Measurements from ENCODE around the gene KRTAP1-5.
"Not testable (repeated sequence)": the region's sequence is repeated elsewhere in the genome, so short reads cannot be mapped to it uniquely, and the experiment has no call there.

The KRTAP1-5 gene

GRCh38 chr17:41048441-41048840 is 21.4 kb upstream of the KRTAP1-5 start:
- DNase-seq (ENCODE audit: low read depth in 2 of 2): no peak

- not testable (repeated sequence) for DNase-seq (ENCODE audit: low read depth in 2 of 2)
These were observed 19.9 kb upstream of the KRTAP1-5 start, which contains the start of gene KRTAP2-1 for GRCh38 chr17:41046735-41047465. Gene KRTAP2-1, minus strand, starts transcription at chr17:41047316. Its CDS starts 49 bp downstream, at chr17:41047267.

DNA sequence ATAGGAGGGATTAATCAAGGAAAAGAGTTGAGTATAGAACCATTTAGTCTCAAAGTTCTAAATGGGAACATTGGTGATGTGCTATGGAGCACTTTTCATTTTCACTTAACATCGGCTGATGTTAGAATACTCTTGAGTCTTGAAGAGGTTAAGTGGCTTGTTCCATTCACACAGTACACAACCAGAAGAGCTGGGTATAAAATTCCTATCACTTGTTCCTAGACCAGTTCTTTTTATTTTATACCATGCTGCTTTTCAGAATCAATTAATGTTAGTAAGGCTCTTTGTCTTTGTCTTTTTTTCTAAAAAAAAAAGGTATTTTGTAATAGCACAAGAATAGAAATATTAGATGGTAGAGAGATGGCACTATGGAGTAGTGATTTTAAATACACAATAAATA is 15.9 kb upstream of the KRTAP1-5 start:
- DNase-seq (ENCODE audit: low read depth in 2 of 2): no peak

GRCh38 chr17:41040783-41041571 is 14.0 kb upstream of the KRTAP1-5 start, which contains the start of gene KRTAP1-1:
Gene KRTAP1-1, minus strand, starts transcription at chr17:41041450. Its CDS starts 53 bp downstream, at chr17:41041397.
- DNase-seq (ENCODE audit: low read depth in 2 of 2): not testable (repeated sequence)

DNA sequence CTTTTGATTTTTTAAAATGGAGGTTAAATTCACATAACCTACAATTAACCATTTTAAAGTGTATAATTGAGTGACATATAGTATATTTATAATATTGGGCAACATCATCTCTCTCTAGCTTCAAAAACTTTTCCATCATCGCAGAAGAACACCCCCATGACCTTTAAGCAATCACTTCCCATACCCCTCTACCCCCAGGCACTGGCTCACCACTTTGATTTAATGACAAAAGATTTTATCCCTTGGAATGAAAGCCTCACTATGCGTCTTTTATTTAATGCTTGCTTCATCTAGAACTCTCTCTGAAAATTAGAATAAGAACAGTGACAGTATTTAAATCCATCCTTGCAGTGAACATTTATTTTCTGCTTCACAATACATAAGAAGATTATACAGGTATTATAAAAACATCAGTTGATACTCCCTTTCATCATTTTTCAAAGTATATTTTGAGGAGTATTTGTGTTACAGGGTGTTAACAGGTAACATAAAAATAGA is 10.9 kb upstream of the KRTAP1-5 start:
- no peak for DNase-seq (ENCODE audit: low read depth in 2 of 2)

GRCh38 chr17:41034346-41034935 is 7.4 kb upstream of the KRTAP1-5 start, which contains the start of gene KRTAP1-3:
Gene KRTAP1-3, minus strand, starts transcription at chr17:41034874. Its CDS starts 53 bp downstream, at chr17:41034821.
- DNase-seq (ENCODE audit: low read depth in 2 of 2): not testable (repeated sequence)

DNA sequence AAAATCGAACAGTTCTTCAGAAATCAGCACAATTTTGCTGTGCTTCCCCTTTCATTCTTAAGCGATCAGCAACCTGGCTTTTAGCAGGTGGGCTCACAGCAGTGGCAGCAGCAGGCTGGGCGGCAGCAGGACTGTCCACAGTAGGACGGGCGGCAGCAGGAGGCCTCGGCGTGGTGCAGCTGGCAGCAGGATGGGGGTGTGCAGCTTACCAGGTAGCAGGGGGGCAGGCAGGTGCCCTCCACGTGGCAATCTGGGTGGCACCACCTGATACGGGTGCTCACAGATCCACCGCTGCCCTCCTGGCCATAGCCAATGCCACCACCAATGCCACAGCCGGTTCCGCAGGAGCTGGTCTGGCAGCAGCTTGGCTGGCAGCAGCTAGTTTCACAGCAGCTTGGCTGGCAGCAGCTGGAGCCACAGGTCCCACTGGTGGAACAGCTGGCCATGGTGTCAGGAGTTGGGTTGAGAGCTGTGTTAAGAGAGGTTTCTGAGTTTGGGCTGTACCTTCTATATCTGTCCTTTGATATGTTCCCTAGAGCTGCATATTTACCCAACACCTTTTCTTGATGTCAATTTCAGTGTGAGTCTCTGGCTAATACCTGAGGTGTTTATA is 2.7 kb upstream of the KRTAP1-5 start, which contains the start of gene KRTAP1-4:
KRTAP1-4 (minus strand) TSS at position 563 of the 613 bp plus-strand sequence; CDS start at position 446, 117 bp downstream.
- no peak for DNase-seq (ENCODE audit: low read depth in 2 of 2)

GRCh38 chr17:41024697-41025096 is 2.3 kb downstream of the KRTAP1-5 start:
- no peak for DNase-seq (ENCODE audit: low read depth in 2 of 2)

- DNase-seq (ENCODE audit: low read depth in 2 of 2): no peak
These were observed 6.7 kb downstream of the KRTAP1-5 start for GRCh38 chr17:41020336-41020735.

DNA sequence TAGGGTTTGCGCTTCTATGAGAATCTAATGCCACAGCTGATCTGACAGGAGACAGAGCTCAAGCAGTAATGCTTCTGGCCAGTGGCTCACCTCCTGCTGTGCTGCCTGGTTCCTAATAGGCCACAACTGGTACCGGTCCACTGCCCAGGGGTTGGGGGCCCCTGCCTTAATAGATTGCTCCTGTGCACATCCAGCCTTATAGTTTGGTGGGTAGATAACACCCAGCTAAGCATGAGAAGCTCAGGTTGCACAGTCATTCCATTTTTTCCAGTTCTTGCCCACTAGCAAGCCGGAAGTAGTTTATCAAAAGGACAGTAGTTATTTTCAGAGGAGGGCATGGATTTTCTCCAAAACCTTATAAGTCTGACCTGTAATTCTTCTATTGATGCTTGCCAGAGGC is 7.6 kb downstream of the KRTAP1-5 start:
- no peak for DNase-seq (ENCODE audit: low read depth in 2 of 2)

- no peak for DNase-seq (ENCODE audit: low read depth in 2 of 2)
These were observed 8.5 kb downstream of the KRTAP1-5 start for GRCh38 chr17:41018541-41018940.

- DNase-seq (ENCODE audit: low read depth in 2 of 2): no peak
These were observed 10.3 kb downstream of the KRTAP1-5 start for GRCh38 chr17:41016578-41017215.

GRCh38 chr17:41015454-41015853 is 11.6 kb downstream of the KRTAP1-5 start:
- no peak for DNase-seq (ENCODE audit: low read depth in 2 of 2)

DNA sequence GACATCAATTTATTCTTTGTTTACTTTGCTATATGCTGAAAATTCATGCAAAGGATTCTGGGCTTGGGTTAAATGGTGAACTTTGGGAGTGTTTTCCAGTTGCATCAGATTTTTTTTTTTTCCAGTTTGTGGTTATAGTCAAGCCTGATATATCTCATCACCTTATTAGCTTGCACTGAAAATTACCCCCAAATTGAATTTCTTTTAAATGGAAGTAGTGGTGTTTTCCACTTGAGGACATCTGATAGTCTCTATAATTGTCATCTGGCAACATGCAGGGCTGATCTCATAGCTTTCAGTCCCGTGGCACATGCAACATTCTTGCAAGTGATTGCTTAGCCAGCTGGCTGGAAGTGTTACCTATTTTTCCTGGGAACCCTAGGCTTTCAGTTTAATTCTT is 13.4 kb downstream of the KRTAP1-5 start:
- no peak for DNase-seq (ENCODE audit: low read depth in 2 of 2)

DNA sequence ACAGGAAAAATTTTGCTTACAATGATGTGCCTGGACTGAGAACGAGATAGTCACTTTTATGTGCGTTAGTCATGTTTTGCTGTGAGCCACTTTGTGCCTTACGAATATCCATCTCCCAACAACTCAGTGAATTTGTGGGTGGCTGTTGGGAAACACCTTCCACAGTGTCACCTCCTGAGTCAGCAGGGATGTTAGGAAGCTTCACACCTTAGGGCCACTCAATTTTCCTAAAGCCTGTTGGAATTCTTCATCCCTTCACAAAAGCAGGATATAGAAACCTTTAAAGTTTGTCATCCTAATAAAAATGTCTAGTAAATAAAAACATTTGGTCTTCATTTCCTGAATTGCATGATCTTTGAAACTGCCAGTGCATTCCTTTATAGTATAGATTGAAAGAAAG is 13.8 kb downstream of the KRTAP1-5 start:
- DNase-seq (ENCODE audit: low read depth in 2 of 2): no peak

GRCh38 chr17:41012326-41013120 is 14.5 kb downstream of the KRTAP1-5 start:
- DNase-seq (ENCODE audit: low read depth in 2 of 2): no peak

DNA sequence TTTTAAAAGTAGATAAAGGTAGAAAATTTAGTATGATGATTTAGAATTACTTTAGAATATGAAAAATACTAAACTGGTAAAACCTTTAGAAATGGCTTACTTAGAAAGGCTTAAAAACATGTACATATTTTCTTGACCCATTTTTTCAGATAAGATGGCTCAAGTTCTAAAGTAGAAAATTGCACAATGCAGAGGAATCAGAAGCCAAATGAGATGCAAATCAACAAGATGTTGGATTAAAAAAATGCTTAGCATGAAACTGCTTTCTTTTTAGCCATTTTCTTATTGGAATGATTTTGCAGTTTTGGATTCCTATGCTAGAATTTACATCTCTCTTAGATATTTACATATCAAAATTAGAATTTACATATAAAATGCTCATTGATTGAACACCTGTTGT is 16.6 kb downstream of the KRTAP1-5 start:
- no peak for DNase-seq (ENCODE audit: low read depth in 2 of 2)

- no peak for DNase-seq (ENCODE audit: low read depth in 2 of 2)
These were observed 17.1 kb downstream of the KRTAP1-5 start for GRCh38 chr17:41009936-41010335.

- DNase-seq (ENCODE audit: low read depth in 2 of 2): no peak
These were observed 17.7 kb downstream of the KRTAP1-5 start for GRCh38 chr17:41009301-41009760.

DNA sequence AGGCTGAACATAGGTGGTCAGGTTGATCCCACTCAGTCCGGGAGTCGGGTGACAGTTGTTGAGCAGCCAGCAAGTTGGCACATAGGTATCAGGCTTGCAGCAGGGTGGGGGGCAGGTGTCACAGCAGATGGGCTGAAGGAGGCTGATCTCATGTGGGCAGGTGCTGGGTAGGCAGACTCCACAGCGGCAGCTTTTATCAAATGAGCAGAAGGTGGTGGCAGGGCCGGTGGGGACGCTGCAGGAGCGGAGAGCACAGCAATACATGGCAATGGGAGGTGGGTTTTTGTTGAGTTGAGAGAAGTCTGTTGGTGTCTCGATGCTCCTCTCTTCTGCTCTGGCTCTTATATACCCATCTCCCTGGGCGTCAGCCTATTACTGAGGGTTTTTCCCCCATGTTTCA is 18.2 kb downstream of the KRTAP1-5 start, which contains the start of gene KRTAP3-1:
KRTAP3-1 (minus strand) TSS at position 318 of the 400 bp plus-strand sequence; CDS start at position 264, 54 bp downstream.
- DNase-seq (ENCODE audit: low read depth in 2 of 2): no peak
